Vagina (tissue), 2 donors: Measurements from ENCODE around the gene DOCK4.

ENCODE experiments used
- POLR2A ChIP-seq, 2 donors: fragments of 450-650 bp; IDR thresholded peaks; one replicate each; pipeline ENCODE4 v1.6.1; 2017; ENCODE audit warnings: antibody characterized with exemption in 2 of 2, mild to moderate bottlenecking in 2 of 2, moderate library complexity in 2 of 2
- TF ChIP-seq, protein P1 (sequence below), 3 experiments: fragments of 450-650 bp in 2 of 3; fragments of 200-600 bp in 1 of 3; sonication (generic) in 1 of 3; IDR thresholded peaks; one replicate each; pipeline ENCODE4 v1.5.1; 2017 to 2019; ENCODE audit warnings: antibody characterized with exemption in 3 of 3, mild to moderate bottlenecking in 2 of 3, moderate library complexity in 2 of 3

DNA sequence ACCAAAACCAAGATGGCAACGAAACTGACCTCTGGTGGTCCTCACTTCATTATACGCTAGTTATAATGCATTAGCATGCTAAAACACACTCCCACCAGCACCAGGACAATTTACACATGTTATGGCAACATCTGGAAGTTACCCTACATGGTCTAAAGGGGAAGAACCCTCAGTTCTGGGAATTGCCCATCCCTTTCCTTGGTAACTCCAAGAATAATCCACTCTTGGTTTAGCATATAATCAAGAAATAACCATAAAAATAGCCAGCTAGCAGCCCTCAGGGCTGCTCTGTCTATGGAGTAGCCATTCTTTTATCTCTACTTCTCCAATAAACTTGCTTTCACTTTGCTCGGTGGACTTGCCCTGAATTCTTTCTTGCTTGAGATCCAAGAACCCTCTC, 191.1 kb downstream of the DOCK4 start:
- TF ChIP-seq, protein P1, sequence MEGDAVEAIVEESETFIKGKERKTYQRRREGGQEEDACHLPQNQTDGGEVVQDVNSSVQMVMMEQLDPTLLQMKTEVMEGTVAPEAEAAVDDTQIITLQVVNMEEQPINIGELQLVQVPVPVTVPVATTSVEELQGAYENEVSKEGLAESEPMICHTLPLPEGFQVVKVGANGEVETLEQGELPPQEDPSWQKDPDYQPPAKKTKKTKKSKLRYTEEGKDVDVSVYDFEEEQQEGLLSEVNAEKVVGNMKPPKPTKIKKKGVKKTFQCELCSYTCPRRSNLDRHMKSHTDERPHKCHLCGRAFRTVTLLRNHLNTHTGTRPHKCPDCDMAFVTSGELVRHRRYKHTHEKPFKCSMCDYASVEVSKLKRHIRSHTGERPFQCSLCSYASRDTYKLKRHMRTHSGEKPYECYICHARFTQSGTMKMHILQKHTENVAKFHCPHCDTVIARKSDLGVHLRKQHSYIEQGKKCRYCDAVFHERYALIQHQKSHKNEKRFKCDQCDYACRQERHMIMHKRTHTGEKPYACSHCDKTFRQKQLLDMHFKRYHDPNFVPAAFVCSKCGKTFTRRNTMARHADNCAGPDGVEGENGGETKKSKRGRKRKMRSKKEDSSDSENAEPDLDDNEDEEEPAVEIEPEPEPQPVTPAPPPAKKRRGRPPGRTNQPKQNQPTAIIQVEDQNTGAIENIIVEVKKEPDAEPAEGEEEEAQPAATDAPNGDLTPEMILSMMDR (IDR thresholded peaks at IDR 0.05): no peak
- no peak for TF ChIP-seq POLR2A (IDR thresholded peaks at IDR 0.05)
